Measurements from ENCODE around the gene GPR89A.
"Not testable (repeated sequence)": the region's sequence is repeated elsewhere in the genome, so short reads cannot be mapped to it uniquely, and the experiment has no call there.

GPR89A gene

DNA sequence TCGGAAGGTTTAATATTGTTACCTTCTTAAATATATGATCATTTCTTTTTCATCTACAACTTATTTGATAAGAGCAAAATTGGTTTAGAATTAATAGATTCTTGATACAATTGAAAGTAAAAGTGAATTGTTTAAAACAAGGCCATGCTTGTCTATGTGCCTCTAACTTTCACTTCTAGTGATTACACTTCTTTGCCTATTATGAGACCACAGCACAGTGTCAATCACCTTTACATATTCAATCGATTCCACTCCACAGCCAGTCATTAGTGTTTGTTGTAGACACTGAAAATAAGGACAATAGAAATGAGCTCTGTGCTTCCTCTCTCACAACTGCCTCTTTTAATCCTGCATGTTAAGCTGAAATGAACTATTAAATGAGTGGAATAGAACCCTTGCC is 34.1 kb downstream of the GPR89A start:
- not testable (repeated sequence) for H3K9me3 ChIP-seq (ENCODE audit: low read depth, low read length); H3K36me3 ChIP-seq (ENCODE audit: insufficient read depth, low read length); H3K27ac ChIP-seq; DNase-seq (ENCODE audit: low read depth, low spot score); H3K4me3 ChIP-seq; H3K9ac ChIP-seq (ENCODE audit: insufficient read length)

- H3K36me3 ChIP-seq (ENCODE audit: insufficient read depth, low read length); H3K9me3 ChIP-seq (ENCODE audit: low read depth, low read length); H3K9ac ChIP-seq (ENCODE audit: insufficient read length); H3K4me3 ChIP-seq; H3K27ac ChIP-seq; DNase-seq (ENCODE audit: low read depth, low spot score): not testable (repeated sequence)
Measured at GRCh38 chr1:145643990-145644389, 36.2 kb downstream of the GPR89A start.

DNA sequence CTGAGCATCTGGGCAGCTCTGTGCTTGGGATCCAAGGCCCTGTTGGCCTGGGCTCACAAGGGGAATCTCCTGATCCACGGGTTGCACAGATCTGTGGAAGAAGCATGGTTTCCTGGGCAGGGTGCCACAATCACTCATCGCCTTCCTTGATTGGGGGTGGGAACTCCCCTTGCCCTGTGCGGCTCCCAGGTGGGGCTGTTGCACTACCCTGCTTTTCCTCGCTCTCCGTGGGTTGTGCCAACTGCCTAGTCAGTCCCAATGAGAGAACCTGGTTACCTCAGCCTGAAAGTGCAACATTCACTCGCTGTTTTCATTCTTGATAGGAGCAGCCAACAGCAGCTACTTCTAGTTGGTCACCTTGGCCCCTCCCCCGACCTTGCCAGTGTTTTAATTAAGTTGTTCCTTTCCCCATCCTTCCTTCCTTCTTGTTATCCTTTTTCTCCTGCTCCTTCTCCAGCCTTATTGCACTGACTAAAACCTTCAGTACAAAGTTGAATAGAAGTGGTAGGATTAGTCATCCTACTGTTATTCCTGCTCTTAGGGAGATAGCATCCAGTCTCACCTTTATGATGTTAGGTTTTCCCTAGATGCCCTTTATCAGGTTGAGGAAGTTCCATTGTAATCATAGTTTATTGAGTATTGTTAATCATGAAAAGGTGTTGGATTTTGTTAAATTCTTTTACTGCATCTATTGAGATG is 48.6 kb downstream of the GPR89A start:
- not testable (repeated sequence) for H3K9ac ChIP-seq (ENCODE audit: insufficient read length); H3K27ac ChIP-seq; H3K4me3 ChIP-seq; DNase-seq (ENCODE audit: low read depth, low spot score); H3K9me3 ChIP-seq (ENCODE audit: low read depth, low read length); H3K36me3 ChIP-seq (ENCODE audit: insufficient read depth, low read length)

DNA sequence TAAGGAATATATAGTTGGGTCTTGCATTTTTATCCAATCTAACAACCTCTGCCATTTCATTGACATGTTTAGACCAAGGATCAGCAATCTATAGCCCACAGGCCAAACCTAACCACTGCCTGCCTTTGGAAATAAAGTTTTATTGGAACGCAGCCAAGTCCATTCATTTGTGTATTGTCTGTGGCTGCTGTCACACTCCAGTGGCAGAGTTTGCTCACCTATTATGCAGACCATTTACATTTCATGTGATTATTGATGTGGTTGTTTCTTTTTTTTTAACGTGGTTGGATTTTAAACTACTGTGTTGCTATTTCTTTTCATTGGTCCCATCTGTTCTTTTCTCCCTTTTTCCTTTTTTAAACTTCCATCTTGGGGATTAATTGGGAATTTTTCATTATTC is 54.7 kb downstream of the GPR89A start:
- not testable (repeated sequence) for H3K4me3 ChIP-seq; DNase-seq (ENCODE audit: low read depth, low spot score); H3K9me3 ChIP-seq (ENCODE audit: low read depth, low read length); H3K27ac ChIP-seq; H3K9ac ChIP-seq (ENCODE audit: insufficient read length); H3K36me3 ChIP-seq (ENCODE audit: insufficient read depth, low read length)

GRCh38 chr1:145665015-145665414 is 57.2 kb downstream of the GPR89A start:
- H3K9ac ChIP-seq (ENCODE audit: insufficient read length); DNase-seq (ENCODE audit: low read depth, low spot score); H3K36me3 ChIP-seq (ENCODE audit: insufficient read depth, low read length); H3K4me3 ChIP-seq; H3K27ac ChIP-seq; H3K9me3 ChIP-seq (ENCODE audit: low read depth, low read length): not testable (repeated sequence)

GRCh38 chr1:145670995-145671745 is 63.4 kb downstream of the GPR89A start:
- not testable (repeated sequence) for H3K9ac ChIP-seq (ENCODE audit: insufficient read length); H3K36me3 ChIP-seq (ENCODE audit: insufficient read depth, low read length); H3K4me3 ChIP-seq; H3K27ac ChIP-seq; DNase-seq (ENCODE audit: low read depth, low spot score); H3K9me3 ChIP-seq (ENCODE audit: low read depth, low read length)

GRCh38 chr1:145673217-145673616 is 65.4 kb downstream of the GPR89A start:
- H3K9me3 ChIP-seq (ENCODE audit: low read depth, low read length); H3K9ac ChIP-seq (ENCODE audit: insufficient read length): not testable (repeated sequence)

DNA sequence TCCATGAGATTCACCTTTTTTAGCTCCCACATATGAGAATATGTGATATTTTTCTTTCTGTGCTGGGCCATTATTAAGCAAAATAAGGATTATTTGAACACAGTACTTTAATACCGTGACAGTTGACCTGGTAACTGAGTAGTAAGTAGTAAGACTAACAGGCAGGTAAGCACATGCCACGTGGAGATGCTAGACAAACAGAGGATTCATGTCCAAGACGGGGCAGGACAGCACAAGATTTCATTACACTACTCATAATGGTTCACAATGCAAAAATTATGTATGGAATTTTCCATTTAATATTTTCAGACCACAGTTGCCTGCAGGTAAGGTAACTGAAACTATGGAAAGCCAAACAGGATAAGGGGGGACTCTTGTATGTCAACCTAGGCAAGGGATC is 77.1 kb downstream of the GPR89A start:
- not testable (repeated sequence) for H3K9ac ChIP-seq (ENCODE audit: insufficient read length); H3K27ac ChIP-seq; H3K36me3 ChIP-seq (ENCODE audit: insufficient read depth, low read length); H3K9me3 ChIP-seq (ENCODE audit: low read depth, low read length); DNase-seq (ENCODE audit: low read depth, low spot score); H3K4me3 ChIP-seq

More at GRCh38 chr1:145673217-145673616, 65.4 kb downstream of the GPR89A start:
- not testable (repeated sequence) for H3K27ac ChIP-seq; H3K36me3 ChIP-seq (ENCODE audit: insufficient read depth, low read length); H3K4me3 ChIP-seq; DNase-seq (ENCODE audit: low read depth, low spot score)

DNA sequence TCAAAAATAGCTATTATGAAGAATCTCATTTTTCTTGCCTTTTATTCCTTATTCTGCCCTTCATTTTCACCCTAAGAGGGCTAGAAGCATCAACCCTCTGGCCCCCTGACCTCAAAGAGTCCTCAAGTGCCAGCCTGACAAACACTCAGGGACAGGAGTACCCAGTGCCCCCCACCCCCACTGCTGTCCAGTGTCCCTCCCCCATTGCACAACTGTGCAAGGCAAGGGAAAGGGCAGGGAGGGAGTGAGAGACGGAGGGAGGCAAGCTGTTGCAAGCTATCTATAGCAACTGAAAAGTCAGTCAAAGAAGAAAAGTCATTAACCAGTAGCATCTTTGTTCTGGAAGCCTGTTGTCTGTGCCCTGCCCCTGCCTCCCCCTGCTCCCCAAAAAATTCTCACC is 78.3 kb downstream of the GPR89A start:
- not testable (repeated sequence) for DNase-seq (ENCODE audit: low read depth, low spot score); H3K9me3 ChIP-seq (ENCODE audit: low read depth, low read length); H3K4me3 ChIP-seq; H3K27ac ChIP-seq; H3K9ac ChIP-seq (ENCODE audit: insufficient read length); H3K36me3 ChIP-seq (ENCODE audit: insufficient read depth, low read length)

- H3K36me3 ChIP-seq (ENCODE audit: insufficient read depth, low read length) = no peaks in the 10 kb centered on the region
- H3K27ac ChIP-seq = no peak overlapping the region
- no peak overlapping the region for H3K9ac ChIP-seq (ENCODE audit: insufficient read length)
- TF ChIP-seq EZH2 (IDR thresholded peaks at IDR 0.05) = no peak
- no peaks in the 10 kb centered on the region for H3K9me3 ChIP-seq (ENCODE audit: low read depth, low read length)
- DNase-seq (ENCODE audit: low read depth, low spot score) = no peak
- no peak overlapping the region for H3K4me3 ChIP-seq
Measured at GRCh38 chr1:145688328-145688727, 80.5 kb downstream of the GPR89A start.

DNA sequence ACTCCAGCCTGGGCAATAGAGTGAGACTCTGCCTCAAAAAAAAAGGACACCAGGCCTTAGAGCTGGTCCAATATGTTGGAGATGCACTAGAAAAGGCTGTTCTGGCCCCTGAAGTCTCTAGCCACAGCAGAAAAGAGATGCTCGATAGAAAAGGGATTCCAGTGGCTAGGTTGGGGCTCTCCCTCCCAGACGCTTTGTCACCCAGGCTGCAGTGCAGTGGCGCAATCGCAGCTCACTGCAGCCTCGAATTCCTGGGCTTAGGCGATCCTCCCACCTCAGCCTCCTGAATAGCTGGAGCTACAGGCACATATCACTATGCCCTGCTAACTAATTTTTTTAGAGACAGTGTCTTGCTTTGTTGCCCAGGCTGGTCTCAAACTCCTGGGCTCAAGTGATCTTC is 81.1 kb downstream of the GPR89A start:
- no peak for DNase-seq (ENCODE audit: low read depth, low spot score)
- Histone ChIP-seq H3K27ac (no peak overlapping the region), H3K9ac (ENCODE audit: insufficient read length) (no peak overlapping the region), H3K36me3 (ENCODE audit: insufficient read depth, low read length) (no peaks in the 10 kb centered on the region), H3K9me3 (ENCODE audit: low read depth, low read length) (no peaks in the 10 kb centered on the region), H3K4me3 (no peak overlapping the region)
- TF ChIP-seq EZH2 (IDR thresholded peaks at IDR 0.05) = no peak
- no peak for TF ChIP-seq POLR2AphosphoS5 (IDR thresholded peaks at IDR 0.05; ENCODE audit: borderline replicate concordance, low read depth, low read length)
- no peak for TF ChIP-seq FOXP2 (optimal IDR thresholded peaks at IDR 0.05; ENCODE audit: control extremely low read depth, extremely low read length, insufficient read depth)

Measured in SK-N-MC (cell line).